ENCODE results near the gene LRCOL1.

Gene LRCOL1

DNA sequence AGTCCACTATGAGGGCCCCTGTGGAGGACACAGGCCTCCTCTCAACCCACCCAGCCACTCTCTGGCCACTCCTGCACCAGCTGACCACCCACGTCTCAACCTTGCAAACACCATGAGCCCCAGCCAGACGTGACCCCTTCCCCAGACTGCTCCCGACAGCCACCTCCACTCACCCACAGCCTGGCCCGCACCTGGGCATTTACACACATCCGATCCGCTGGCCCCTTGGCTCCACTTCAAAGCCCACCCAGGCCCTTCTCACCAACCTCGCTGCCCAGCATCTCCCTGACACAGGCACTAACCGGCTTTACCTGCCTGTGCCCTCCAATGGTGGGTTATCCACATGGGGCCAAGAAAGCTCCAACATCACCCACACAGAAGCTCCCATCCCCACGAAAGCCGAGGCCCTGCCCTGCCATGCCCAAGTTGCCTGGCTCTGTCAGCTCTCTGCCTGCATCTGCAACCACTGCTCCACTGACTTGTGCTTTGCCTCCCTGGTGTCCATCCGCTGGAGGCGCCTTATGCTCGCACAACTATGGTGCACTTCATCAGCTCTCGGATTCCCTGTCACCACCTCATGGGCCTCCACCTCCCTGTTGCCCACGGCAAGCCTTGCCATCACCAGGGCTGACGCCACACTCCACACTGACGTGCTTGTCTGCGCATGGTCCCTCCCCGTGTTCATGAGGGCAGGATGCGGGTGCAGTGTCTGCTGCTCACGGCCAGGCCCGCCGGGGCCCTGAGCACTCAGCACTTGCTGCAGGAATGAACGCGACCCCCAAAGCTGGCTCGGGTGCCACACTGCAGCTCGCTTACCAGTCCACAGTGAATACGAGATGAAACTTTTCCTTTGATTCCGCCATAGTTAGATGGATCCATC lies 24.9 kb upstream of the LRCOL1 start:
- DNase-seq (ENCODE audit: low read depth) = no peak

DNA sequence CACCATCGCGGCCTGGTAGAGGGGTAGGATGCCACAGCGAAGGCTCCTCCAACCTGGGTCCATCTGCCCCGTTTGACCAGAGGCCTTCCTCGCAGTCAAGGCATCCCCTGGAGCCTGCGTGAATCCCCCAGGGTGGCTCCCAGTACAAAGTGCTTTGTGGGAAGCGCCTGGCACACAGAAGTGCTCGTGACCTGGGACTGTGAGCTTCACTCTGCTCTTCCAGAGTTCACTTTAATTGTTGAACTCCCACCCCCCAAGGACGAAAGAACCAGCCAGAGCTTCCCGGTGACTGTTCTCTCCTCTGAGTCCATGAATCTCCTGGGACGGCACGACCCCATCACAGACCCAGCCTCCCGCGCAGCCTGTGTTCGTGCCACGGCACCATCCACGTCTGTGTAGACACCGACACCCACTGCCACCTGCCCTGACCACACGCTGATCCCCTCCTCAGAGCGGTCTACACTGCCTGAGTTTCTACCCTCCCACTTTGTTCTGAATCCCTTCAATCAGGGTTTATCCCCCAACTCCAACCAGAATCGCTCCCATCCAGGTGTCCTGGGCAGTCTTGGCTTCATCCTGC lies 24.1 kb upstream of the LRCOL1 start:
- DNase-seq (ENCODE audit: low read depth) = no peak

DNA sequence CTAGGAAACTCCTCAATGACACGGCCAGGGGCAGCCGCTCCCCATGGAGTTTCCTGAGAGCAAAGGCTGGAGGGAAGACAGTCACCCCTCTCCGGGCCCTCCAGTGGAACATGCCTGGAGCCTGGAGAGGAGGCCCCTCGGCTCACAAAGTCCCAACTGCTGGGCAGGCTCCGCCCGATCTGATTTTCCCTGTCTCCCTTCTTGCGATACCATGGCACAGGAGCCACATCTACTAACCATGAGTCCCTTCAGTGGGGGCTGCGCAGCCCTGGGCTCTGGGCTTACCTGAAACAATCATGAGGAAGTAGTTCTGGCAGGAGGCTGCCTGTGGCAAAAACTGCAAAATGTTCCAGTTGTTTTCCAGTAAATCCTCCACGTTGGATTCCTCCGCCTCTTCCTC lies 23.5 kb upstream of the LRCOL1 start:
- DNase-seq (ENCODE audit: low read depth) = no peak

DNA sequence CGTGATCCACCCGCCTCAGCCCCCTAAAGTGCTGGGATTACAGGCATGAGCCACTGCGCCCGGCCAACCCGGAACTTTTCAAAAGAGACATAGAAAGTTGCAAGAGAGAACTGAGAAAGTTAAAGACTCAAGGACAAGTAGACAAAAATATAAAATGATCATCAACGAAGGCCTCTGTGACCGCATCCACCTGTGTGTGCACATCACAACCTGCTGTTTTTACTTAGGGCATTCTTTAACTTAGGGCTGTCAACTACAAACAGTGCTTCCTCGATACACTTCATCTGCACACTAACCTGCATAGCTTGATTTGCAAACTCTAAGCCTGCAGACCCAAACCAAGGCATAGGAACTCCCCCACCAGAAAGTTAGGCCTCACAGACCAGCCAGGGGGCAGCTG lies 23.0 kb upstream of the LRCOL1 start:
- no peak for DNase-seq (ENCODE audit: low read depth)

DNA sequence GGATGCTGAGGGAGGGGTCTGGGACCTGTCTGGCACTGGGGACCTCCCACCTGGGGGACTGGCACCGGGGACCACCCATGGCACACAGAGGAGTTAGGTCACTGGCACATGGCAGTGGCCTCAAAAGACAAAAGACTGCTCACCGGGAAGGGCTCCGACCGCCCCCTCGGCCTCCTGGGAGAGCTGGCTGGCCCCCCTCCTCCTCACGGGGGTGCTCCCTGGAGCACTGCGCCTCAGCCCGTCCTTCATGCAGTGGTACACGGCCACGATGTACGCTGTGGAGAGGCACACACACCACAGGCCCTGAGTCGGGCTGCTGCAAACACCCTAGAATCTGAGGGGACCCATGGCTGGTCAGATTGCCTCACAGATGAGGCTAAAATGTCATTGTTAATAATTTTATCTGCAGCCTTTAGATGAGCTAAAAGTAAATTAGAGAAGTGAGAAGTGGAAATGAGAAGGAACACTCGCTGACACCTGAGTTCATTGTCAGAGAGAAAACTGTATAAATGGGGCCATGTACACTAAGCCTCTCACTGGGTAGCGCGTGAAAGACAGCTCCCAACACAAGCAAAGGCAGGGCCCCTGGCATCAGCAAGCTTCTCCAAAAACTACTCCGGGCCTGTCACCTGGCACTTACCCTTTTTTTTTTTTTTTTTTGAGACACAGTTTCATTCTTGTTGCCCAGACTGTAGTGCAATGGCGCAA lies 22.3 kb upstream of the LRCOL1 start:
- no peak for DNase-seq (ENCODE audit: low read depth)

DNA sequence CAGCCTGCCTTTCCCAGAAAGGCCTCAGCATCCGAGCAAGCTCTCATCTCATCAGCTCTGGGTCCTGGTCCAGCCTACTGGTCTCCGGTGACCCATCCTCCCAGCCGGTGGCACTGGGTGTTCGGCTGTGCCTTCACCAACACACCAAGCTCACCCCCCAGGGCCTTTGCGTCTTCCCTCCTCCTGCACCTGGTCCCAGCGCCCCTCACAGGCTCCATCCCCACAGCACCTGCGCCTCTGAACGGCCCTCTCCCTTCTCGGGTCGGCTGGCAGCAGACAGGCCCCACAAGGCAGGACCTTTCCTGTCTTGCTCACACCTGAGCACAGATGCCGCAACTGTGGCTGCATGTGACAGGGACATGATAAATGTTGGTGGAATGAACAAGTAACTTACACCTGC lies 21.3 kb upstream of the LRCOL1 start:
- no peak for DNase-seq (ENCODE audit: low read depth)

DNA sequence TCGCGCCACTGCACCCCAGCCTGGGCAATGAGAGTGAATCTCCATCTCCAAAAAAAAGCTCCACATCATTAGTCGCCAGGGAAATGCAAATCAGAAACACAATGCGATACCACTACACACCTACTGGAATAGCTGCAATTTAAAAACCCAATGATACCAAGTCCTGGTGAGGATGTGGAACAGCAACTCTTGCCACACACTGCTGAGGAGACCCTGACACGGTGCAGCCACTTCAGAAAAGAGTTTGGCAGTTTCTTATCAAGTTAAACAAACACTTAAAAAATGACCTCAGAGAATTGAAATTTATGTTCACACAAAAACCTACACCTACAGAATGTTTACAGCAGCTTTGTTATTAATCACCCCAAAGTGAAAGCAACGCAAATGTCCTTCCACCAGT lies 20.3 kb upstream of the LRCOL1 start:
- DNase-seq (ENCODE audit: low read depth) = no peak

DNA sequence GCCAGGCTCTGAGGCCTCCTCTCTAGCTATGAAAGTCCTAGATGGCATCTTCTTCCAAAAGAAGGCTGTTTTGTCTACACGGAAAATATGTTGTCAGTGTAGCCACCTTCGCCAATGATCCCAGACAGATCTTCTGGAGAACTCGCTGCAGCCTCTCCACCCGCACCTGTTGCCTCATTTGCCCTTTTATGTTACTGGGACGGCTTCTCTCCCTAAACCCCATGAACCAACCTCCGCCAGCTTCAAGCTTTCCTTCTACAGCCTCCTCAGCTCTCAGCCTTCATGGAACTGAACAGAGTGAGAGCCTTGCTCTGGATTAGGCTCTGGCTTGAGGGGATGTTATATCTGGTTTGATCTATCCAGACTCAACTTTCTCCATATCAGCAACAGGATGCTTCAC lies 18.9 kb upstream of the LRCOL1 start:
- DNase-seq (ENCODE audit: low read depth) = no peak

DNA sequence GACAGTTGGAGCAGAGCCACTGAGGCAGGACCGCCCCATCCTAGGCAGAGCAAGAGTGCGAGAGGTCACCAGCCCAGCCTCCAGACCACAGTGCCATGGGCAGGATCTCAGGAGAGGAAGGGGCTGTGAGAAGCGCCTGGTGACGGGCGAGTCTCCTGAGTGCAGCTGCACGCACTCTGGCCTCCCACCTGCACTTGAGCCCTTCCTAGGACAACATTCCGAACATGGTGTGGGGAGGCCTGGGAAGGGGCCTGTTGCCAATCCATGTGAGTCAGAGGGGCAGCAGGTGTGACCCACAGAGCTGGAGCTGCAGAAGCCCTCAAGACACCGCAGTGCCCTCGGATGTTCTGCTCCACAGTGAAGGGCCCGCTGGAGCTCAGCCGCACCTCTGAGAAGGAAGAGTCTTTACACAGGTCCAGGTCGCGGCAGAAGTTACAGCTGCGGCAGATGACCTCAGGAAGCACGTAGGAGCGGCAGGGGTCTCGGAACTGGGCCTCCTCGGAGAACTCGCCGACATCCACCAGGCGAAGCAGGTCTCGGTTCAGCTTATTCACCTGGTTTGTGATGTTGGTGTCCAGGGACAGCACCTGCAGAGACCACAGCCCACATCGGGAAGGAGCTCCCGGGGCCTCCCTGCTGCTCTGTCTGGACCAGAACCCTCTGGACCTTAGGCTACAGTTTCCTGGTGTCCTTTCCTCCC lies 15.5 kb upstream of the LRCOL1 start:
- no peak for DNase-seq (ENCODE audit: low read depth)

DNA sequence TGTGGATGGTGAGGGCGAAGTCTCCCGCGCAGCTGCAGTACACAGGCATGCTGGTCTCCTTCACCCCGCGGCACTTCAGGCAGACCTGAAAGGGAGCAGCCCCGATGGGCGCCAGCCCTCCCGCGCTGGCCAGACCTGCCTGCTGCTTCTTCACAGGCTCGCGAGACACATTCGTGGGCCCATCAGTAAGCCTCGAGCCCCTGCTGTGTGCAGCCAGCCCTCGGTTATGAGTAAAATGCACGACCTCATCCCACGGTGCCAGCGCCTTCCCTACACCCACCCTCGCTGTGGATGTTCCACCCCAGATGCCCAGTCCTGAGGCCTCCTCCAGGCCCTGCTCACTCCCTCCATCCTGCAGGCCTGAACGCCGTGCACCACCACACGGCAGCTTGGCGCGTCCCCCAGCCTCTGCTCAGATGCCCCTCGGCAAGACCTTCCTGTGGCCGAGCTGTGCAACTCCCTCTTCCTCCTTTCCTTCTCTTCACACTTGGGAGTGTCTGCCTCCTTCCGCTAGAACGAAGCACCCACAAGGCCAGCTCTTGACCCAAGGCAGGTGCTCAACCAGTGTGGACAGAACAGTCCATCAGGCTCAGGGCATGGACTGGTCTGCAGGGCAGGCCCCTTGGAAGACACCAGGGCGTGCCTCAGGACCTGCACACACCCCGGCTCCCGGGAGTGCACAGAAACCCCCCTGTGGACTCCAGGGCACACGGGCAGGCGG lies 14.7 kb upstream of the LRCOL1 start:
- DNase-seq (ENCODE audit: low read depth) = no peak

DNA sequence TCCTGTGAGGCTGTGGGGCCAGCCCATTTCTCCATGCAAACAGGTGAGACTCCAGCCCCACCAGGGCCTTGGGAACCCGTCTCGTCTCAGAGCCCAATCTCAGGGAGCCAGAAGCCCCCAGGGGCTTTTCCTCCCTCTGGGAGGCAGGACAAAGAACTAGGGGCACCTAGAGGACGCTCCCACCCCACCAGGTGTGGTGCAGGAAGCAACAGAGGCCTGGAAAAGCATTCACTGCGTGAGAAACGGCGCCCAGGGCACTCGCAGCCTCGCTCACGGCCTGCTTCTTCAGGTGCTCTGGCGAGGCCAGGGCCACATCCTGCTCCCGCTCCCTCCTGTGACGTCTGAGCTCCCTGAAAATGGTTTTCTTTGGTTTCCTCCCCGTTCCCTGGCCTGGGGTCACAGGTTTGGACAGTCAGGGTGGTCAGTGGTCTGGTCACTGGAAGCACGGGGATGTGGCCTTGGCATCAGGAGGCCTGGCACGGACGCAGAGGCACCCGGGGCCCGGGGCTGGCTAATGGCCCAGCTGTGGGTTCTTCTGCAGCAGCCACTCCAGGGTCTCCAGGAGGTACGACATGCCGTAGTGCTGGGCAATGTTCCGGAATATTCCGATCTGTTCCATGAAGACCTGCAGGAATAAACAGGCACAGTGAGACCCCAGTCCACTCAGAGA lies 13.9 kb upstream of the LRCOL1 start:
- DNase-seq (ENCODE audit: low read depth) = no peak

DNA sequence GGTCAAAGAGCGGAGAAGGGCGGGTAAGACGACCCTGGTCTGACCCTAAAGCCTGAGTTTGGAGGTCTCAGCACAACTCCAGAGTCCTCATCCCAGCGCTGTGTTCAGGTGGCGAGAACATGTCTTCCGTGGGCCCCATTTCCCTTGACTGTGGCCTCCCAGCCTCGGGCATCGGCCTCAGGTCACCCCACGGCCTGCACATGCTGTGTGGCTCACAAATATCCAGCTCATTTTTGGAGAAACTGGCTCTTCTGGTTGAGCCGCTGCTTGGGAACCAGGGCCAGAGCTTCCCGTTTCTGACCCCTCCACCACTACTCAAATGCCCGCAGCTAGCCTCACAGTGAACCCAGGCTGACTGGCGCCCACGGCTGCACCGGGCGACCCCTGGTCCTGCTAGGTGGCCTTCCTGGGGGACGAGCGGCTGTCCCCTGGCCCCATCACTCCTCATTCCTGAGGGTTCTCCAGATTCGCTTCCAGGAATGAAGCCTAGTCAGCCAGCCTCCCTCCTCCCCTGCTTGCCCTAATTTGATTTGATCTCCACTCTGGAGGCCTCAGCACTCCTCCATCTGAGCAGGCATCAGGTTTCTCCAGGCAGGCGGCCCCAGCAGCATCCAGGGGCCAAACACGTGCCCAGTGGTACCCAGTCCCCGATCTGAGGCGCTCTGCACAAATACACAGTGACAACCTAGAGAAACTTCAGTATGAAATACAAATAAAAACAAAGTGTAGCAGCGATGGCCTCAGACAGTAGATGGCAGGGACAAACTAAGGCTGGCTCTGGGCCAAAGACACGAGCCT lies 12.9 kb upstream of the LRCOL1 start:
- DNase-seq (ENCODE audit: low read depth) = no peak

DNA sequence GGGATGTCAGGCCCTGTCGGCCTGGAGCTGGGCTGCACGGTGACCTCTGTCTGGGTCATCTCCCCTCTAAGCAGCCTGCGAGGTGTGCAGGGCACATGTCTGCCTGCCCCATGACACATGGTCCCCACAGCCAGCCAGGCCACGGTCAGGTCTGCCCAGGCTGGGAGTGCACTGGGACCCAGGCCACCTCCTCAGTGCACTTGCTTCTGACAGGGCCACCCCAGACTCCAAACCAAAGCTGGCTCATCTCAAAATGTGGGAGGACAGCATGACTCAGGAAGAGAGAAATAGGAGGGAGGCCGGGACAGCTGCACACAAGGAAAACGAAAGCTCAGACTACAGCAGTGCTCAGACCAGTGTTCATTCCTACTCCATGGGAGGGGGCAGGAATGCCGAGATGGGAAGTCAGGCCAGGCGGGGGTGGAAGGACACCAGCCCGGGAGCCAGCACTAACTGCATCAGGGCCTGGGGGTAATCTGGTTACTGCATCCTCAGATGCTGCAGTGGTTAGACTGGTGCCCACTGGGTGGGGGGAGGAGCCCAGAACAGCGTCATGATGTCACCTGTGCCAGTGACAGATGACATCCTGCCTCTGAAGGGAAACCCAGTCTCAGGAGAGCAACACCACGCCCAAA lies 12.2 kb upstream of the LRCOL1 start:
- no peak for DNase-seq (ENCODE audit: low read depth)

DNA sequence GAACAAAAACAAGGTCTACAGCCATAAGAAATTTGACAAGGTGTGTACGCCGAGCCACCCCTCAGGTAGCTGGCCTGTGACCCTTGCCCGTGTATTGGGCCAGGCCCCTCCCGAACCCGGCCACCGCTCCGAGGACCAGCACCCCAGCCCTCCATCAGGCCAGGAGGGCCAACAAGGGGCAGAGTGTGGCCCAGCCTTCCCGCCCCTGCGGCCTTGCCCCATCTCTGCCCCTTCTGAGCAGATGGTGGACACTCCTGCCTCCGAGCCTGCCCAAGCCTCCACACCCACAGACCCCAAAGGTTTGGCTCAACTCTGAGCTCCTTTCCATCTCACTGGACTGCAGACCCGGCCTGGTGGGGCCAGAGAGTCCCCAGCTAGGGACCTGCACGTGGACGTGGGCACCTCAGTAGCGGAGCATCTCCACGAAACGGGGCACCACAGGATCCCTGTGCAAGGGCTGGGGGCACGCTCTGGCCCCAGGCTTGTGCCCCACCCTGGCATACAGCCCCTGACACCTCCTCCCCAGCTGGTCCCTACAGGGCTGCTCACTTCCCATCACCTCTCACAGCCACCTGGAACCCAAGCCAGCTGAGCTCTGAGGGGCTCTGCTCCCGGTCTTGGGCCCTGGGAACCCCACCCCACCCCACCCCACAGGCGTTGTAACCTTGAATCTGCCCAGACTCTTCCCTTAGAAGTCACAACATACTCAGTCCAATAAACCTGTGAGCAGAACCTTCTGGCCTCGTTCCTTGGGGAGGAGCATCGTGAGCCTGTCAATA lies 11.5 kb upstream of the LRCOL1 start:
- no peak for DNase-seq (ENCODE audit: low read depth)

DNA sequence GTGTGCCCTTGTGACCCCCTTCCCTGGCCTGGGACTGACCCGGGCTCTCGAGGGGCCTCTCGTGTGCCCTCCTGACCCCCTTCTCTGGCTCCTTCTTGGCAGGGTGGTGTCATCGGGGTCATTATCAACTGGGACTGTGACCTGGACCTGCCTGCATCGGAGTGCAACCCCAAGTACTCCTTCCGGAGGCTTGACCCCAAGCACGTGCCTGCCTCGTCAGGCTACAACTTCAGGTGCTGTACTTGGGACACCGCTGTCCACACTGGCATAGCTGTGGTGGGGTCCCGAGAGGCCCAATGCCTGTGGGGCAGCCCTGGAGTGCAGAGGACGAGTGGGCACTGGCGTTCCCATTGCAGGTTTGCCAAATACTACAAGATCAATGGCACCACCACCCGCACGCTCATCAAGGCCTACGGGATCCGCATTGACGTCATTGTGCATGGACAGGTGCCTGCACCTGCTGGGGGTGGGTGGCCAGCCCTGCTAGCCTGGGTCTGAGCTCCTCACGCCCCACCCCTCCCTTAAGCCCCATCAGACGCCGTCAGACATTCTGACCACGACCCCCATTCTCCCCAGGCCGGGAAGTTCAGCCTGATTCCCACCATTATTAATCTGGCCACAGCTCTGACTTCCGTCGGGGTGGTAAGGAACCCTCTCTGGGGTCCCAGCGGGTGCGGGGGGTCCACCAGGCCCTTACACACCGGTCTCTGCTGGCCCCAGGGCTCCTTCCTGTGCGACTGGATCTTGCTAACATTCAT lies 10.7 kb upstream of the LRCOL1 start:
- DNase-seq (ENCODE audit: low read depth) = no peak

DNA sequence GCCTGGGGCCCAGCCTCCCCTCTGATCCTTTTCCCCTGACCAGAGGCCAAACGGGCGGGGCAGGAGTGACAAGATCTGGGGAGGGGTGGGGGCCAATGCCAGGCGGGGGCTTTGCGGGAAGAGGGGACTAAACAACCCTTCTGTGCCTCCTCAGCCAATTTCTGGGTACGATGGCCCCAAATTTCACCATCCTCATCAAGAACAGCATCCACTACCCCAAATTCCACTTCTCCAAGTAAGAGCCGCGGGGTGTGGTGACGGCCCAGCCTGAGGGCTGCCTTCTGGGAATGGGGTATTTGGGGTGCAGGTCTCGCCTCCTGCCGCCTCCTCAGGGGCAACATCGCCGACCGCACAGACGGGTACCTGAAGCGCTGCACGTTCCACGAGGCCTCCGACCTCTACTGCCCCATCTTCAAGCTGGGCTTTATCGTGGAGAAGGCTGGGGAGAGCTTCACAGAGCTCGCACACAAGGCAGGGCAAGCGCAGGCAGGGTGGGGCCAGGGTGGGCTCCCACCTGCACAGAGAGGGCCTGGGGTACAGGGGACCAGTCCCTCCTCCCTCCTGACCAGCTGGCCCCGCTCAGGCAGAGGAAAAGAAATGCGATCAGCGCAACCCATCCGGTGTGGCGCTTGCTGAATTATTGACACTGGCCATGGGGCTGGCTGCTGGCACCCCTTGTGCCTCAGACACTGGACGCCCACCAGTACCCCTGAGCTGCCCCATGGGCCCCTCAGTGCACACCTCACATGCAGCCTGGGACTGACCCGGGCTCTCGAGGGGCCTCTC lies 9.9 kb upstream of the LRCOL1 start:
- DNase-seq (ENCODE audit: low read depth) = no peak

DNA sequence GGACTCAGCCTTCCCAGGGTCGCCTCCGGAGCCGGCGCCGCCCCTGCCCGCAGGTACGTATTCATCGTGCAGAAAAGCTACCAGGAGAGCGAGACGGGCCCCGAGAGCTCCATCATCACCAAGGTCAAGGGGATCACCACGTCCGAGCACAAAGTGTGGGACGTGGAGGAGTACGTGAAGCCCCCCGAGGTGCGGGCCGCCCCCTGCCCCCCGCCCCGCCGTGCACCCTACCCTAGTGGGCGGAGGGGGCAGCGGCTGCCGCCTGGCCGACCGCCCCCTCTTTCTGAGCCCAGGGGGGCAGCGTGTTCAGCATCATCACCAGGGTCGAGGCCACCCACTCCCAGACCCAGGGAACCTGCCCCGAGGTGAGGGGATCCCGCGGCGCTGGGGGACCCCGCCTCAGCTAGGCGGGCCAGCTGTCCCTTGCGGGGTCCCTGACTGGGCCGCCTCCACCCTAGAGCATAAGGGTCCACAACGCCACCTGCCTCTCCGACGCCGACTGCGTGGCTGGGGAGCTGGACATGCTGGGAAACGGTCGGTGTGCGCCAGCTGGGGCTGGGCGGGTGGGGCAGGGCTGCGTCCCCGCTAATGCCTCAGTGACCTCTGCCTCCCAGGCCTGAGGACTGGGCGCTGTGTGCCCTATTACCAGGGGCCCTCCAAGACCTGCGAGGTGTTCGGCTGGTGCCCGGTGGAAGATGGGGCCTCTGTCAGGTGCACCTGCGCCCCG lies 9.2 kb upstream of the LRCOL1 start:
- no peak for DNase-seq (ENCODE audit: low read depth)
